SK-N-SH (cell line): ENCODE results near the gene IMPG2. TPM values are rescaled to one million over a fixed set of nuclear protein-coding genes. Genes with fewer than 3 reads are reported as not detected.

Experiments used
- CTCF ChIA-PET: fragments of 300-600, 350-600 bp; formaldehyde crosslinking; extraction: SDS; loops from one replicate; lab custom pipeline; 2021; lab: Yijun Ruan, JAX
- POLR2A ChIA-PET: fragments of 350-600 bp; sonication (Branson Sonifier 250); formaldehyde crosslinking; extraction: SDS; loops from one replicate; lab custom pipeline; 2020; ENCODE audit warnings: antibody characterized with exemption, inconsistent platforms; lab: Yijun Ruan, JAX
- DNase-seq: peaks from one replicate; pipeline ENCODE4 v3.0.0; 2012
- H2AFZ ChIP-seq: fragments of 200-600 bp; sonication (generic); 2 replicates; pipeline ENCODE4 v1.8.1; 2016; ENCODE audit warnings: antibody characterized with exemption, mild to moderate bottlenecking, low read depth
- H3F3A ChIP-seq: fragments of 200-600 bp; sonication (generic); replicated peaks from 2 replicates; pipeline ENCODE3; 2016; ENCODE audit warnings: antibody characterized with exemption, mild to moderate bottlenecking; ENCODE audit not compliant: insufficient read depth
- H3K27ac ChIP-seq, 2 experiments: fragments of 200-500 bp in 1 of 2; fragments of 200-600 bp in 1 of 2; sonication (Bioruptor generic) in 1 of 2; sonication (generic), shearing (Covaris generic) in 1 of 2; 2 replicates each; pipeline versions ENCODE4 v1.5.1 to v1.6.1; 2014 to 2016; ENCODE audit warnings: low read depth in 2 of 2, inconsistent platforms in 1 of 2, low read length in 1 of 2, mild to moderate bottlenecking in 1 of 2, mixed read lengths in 1 of 2
- H3K27me3 ChIP-seq: fragments of 200-600 bp; sonication (generic), shearing (Covaris generic); 2 replicates; pipeline ENCODE4 v1.6.1; 2016; ENCODE audit warnings: mixed run types; ENCODE audit not compliant: insufficient read depth
- H3K36me3 ChIP-seq, 2 experiments: fragments of 200-500 bp in 1 of 2; fragments of 200-600 bp in 1 of 2; sonication (Bioruptor generic) in 1 of 2; sonication (generic) in 1 of 2; replicated peaks in 1 of 2; 2 replicates each; pipeline versions ENCODE3 to v1.5.1; 2014 to 2016; ENCODE audit warnings: low read length in 1 of 2, mild to moderate bottlenecking in 1 of 2; ENCODE audit not compliant: insufficient read depth in 2 of 2, control insufficient read depth in 1 of 2
- H3K4me1 ChIP-seq, 2 experiments: fragments of 200-500 bp in 1 of 2; fragments of 200-600 bp in 1 of 2; sonication (Bioruptor generic) in 1 of 2; sonication (generic), shearing (Covaris generic) in 1 of 2; 2 replicates each; pipeline versions ENCODE4 v1.5.1 to v1.6.1; 2014 to 2016; ENCODE audit warnings: low read depth in 1 of 2, low read length in 1 of 2, mixed run types in 1 of 2; ENCODE audit not compliant: insufficient read depth in 2 of 2, control insufficient read depth in 1 of 2
- H3K4me2 ChIP-seq: fragments of 200-600 bp; sonication (generic), shearing (Covaris generic); 2 replicates; pipeline ENCODE4 v1.6.1; 2017; ENCODE audit warnings: mixed run types
- H3K4me3 ChIP-seq, 2 experiments: fragments of 200-500 bp in 1 of 2; fragments of 200-600 bp in 1 of 2; sonication (Bioruptor generic) in 1 of 2; sonication (generic), shearing (Covaris generic) in 1 of 2; 2 replicates each; pipeline versions ENCODE4 v1.5.1 to v1.8.1; 2014 to 2016; ENCODE audit warnings: low read depth in 2 of 2, inconsistent platforms in 1 of 2, low read length in 1 of 2, mild to moderate bottlenecking in 1 of 2, mixed read lengths in 1 of 2, moderate library complexity in 1 of 2
- H3K79me2 ChIP-seq: fragments of 200-600 bp; sonication (generic); 2 replicates; pipeline ENCODE4 v1.8.1; 2017; ENCODE audit warnings: mild to moderate bottlenecking; ENCODE audit not compliant: insufficient read depth
- H3K9ac ChIP-seq: fragments of 200-600 bp; sonication (generic); 2 replicates; pipeline ENCODE4 v1.6.1; 2017; ENCODE audit warnings: mixed run types
- H3K9me2 ChIP-seq: fragments of 200-600 bp; sonication (generic); 2 replicates; pipeline ENCODE4 v1.6.1; 2017; ENCODE audit warnings: mixed run types
- H3K9me3 ChIP-seq: fragments of 200-600 bp; sonication (generic); 2 replicates; pipeline ENCODE4 v1.6.1; 2017; ENCODE audit warnings: mixed run types, mild to moderate bottlenecking, moderate library complexity
- H4K20me1 ChIP-seq: fragments of 200-600 bp; sonication (generic); 2 replicates; pipeline ENCODE4 v1.6.1; 2017; ENCODE audit warnings: mild to moderate bottlenecking, mixed run types; ENCODE audit not compliant: insufficient read depth
- ELF1 ChIP-seq: IDR thresholded peaks from 2 replicates; pipeline ENCODE4 v1.4.0; 2012
- EZH2phosphoT487 ChIP-seq: fragments of 200-600 bp; sonication (generic); IDR thresholded peaks from 2 replicates; pipeline ENCODE4 v1.6.1; 2017; ENCODE audit warnings: low read depth, mixed run types, mild to moderate bottlenecking, antibody characterized with exemption, moderate library complexity, borderline replicate concordance
- FOSL2 ChIP-seq: IDR thresholded peaks from 2 replicates; pipeline ENCODE4 v1.4.0; 2012; ENCODE audit warnings: low read depth, mild to moderate bottlenecking, moderate library complexity, borderline replicate concordance
- FOXJ3 ChIP-seq: sonication (generic); formaldehyde crosslinking; IDR thresholded peaks from 2 replicates; pipeline ENCODE4 v1.5.1; 2020; ENCODE audit warnings: mild to moderate bottlenecking, missing genetic modification reagents
- FOXM1 ChIP-seq: IDR thresholded peaks from 2 replicates; pipeline ENCODE4 v1.4.0; 2012; ENCODE audit warnings: low read depth, mild to moderate bottlenecking
- GABPA ChIP-seq: IDR thresholded peaks from 2 replicates; pipeline ENCODE4 v1.4.0; 2012; ENCODE audit warnings: low read depth, mild to moderate bottlenecking
- GATA2 ChIP-seq: sonication (generic); formaldehyde crosslinking; IDR thresholded peaks from 2 replicates; pipeline ENCODE4 v1.5.0; 2020; ENCODE audit warnings: mild to moderate bottlenecking, missing genetic modification reagents
- IRF3 ChIP-seq: fragments of 150-350 bp; IDR thresholded peaks from 2 replicates; pipeline ENCODE4 v1.6.1; 2016; ENCODE audit warnings: mild to moderate bottlenecking, low read depth, low read length
- JUND ChIP-seq: IDR thresholded peaks from 2 replicates; pipeline ENCODE4 v1.4.0; 2012
- MEF2A ChIP-seq: IDR thresholded peaks from 2 replicates; pipeline ENCODE4 v1.4.0; 2012; ENCODE audit warnings: low read depth, borderline replicate concordance
- MXI1 ChIP-seq: IDR thresholded peaks from 2 replicates; pipeline ENCODE4 v1.6.1; 2012; ENCODE audit warnings: mild to moderate bottlenecking, low read depth, low read length, improper control_type of control experiment
- NRF1 ChIP-seq: IDR thresholded peaks from 2 replicates; pipeline ENCODE4 v1.6.1; 2012; ENCODE audit warnings: low read depth, mild to moderate bottlenecking, low read length
- PBX3 ChIP-seq: IDR thresholded peaks from 2 replicates; pipeline ENCODE4; 2012
- POLR2AphosphoS5 ChIP-seq: IDR thresholded peaks from 2 replicates; pipeline ENCODE4 v1.6.1; 2012; ENCODE audit warnings: low read depth, low read length
- RAD21 ChIP-seq: IDR thresholded peaks from 2 replicates; pipeline ENCODE4 v1.6.1; 2012; ENCODE audit warnings: mild to moderate bottlenecking, low read length
- RCOR1 ChIP-seq: fragments of 150-350 bp; IDR thresholded peaks from 2 replicates; pipeline ENCODE4 v1.6.1; 2017; ENCODE audit warnings: antibody characterized with exemption, low read length
- REST ChIP-seq: IDR thresholded peaks from 2 replicates; pipeline ENCODE4 v1.6.1; 2012; ENCODE audit warnings: mild to moderate bottlenecking, low read depth, low read length, moderate library complexity
- RFX5 ChIP-seq: IDR thresholded peaks from 2 replicates; pipeline ENCODE4 v1.6.1; 2012; ENCODE audit warnings: mild to moderate bottlenecking, improper control_type of control experiment, low read length
- SIN3A ChIP-seq: IDR thresholded peaks from 2 replicates; pipeline ENCODE4 v1.6.1; 2012; ENCODE audit warnings: low read depth, mild to moderate bottlenecking, low read length, moderate library complexity, borderline replicate concordance
- SMC3 ChIP-seq: IDR thresholded peaks from 2 replicates; pipeline ENCODE4 v1.6.1; 2012; ENCODE audit warnings: low read depth, low read length, improper control_type of control experiment
- TAF1 ChIP-seq: IDR thresholded peaks from 2 replicates; pipeline ENCODE4 v1.6.1; 2012; ENCODE audit warnings: low read depth, mild to moderate bottlenecking, low read length, moderate library complexity, borderline replicate concordance
- TCF12 ChIP-seq: IDR thresholded peaks from 2 replicates; pipeline ENCODE4 v1.4.0; 2012
- TEAD4 ChIP-seq: IDR thresholded peaks from 2 replicates; pipeline ENCODE4 v1.4.0; 2012; ENCODE audit warnings: mild to moderate bottlenecking, borderline replicate concordance; ENCODE audit not compliant: insufficient read depth
- USF2 ChIP-seq: fragments of 150-350 bp; IDR thresholded peaks from 2 replicates; pipeline ENCODE4 v1.6.1; 2017; ENCODE audit warnings: antibody characterized with exemption, low read length, low read depth, borderline replicate concordance
- WGBS: methylation state at CpG from one replicate; pipeline ENCODE4 v1.1.6; 2017; ENCODE audit warnings: low lambda C conversion rate; 5-methylcytosine and 5-hydroxymethylcytosine counted together
- polyA plus RNA-seq, 3 experiments: library from polyadenylated mRNA; depleted of rRNA; stranded (reverse); fragments of >200 nt; gene quantifications; 2 replicates each; pipeline ENCODE4 v1.2.3, GENCODE V29; 2012

Gene IMPG2
- polyA plus RNA-seq, 1 of the 3 experiments (the other 2 are of a cell fraction) = 0.03 TPM

GRCh38 chr3:101303089-101303731, 17.2 kb downstream of the IMPG2 start:
- Histone ChIP-seq H3K9ac (no peak overlapping the region), H3K9me2 (no peaks in the 10 kb centered on the region), H3K4me1 (no peaks in the 10 kb centered on the region), H3K27me3 (no peaks in the 10 kb centered on the region), H4K20me1 (no peaks in the 10 kb centered on the region), H3K9me3 (no peaks in the 10 kb centered on the region), H3K36me3 (no peaks in the 10 kb centered on the region), H3K4me3 (no peak overlapping the region), H3K4me2 (no peak overlapping the region), H3K79me2 (no peaks in the 10 kb centered on the region), H3K27ac (no peak overlapping the region), H3F3A (no peaks in the 10 kb centered on the region), H2AFZ (no peak overlapping the region)
- 41% methylated on average over 5 of the region's 5 CpGs for WGBS
- ChIA-PET CTCF (interaction anchor here (0.8 to 1.0 kb wide), 2 partner anchors 7 to 10 kb away, joined by 3 read pairs; no protein-coding TSS in a partner anchor), POLR2A (no interaction called here)
- no peak for DNase-seq
- TF ChIP-seq ELF1 = no peak
- TF ChIP-seq RAD21 = no peak
- TF ChIP-seq EZH2phosphoT487 = no peak
- TF ChIP-seq POLR2AphosphoS5 = no peak
- TF ChIP-seq TAF1 = no peak
- TF ChIP-seq SMC3 = no peak
- TF ChIP-seq GABPA = no peak
- TF ChIP-seq RCOR1 = no peak

- ChIA-PET CTCF (no interaction called here), POLR2A (no interaction called here)
- Histone ChIP-seq H3K36me3 (no peaks in the 10 kb centered on the region), H3K4me1 (no peaks in the 10 kb centered on the region), H4K20me1 (no peaks in the 10 kb centered on the region), H3K9me2 (no peaks in the 10 kb centered on the region), H3K79me2 (no peaks in the 10 kb centered on the region), H3K4me2 (no peak overlapping the region), H3K4me3 (no peak overlapping the region), H3K27ac (no peak overlapping the region), H3K9ac (no peak overlapping the region), H3F3A (no peaks in the 10 kb centered on the region), H2AFZ (no peak overlapping the region), H3K9me3 (no peaks in the 10 kb centered on the region), H3K27me3 (no peaks in the 10 kb centered on the region)
- WGBS = 77% methylated on average over 4 of the region's 8 CpGs
- DNase-seq = no peak
- TF ChIP-seq MEF2A (no peak), MXI1 (no peak), FOSL2 (no peak), REST (no peak), RFX5 (no peak), JUND (no peak), USF2 (no peak), SIN3A (no peak), POLR2AphosphoS5 (no peak), TEAD4 (no peak), IRF3 (no peak), FOXJ3 (CRISPR knock-in tag) (no peak), TCF12 (no peak), PBX3 (no peak), GATA2 (CRISPR knock-in tag) (no peak), FOXM1 (no peak), GABPA (no peak), NRF1 (no peak)
Measured at GRCh38 chr3:101300073-101300472, 20.3 kb downstream of the IMPG2 start.
